GM20431 (cell line): Measurements from ENCODE around the gene PRKCH.

Source experiments
- in situ Hi-C: fragments of 300-500 bp; cut with MseI, MboI; formaldehyde crosslinking; loops from one replicate; pipeline ENCODE4 v1.15.0; 2020; ENCODE audit warnings: low sequenced_read_pairs; ENCODE audit not compliant: unreplicated experiment

The PRKCH gene

GRCh38 chr14:61586544-61587055 is 265.2 kb downstream of the PRKCH start:
- in situ Hi-C loops = no loop called here

GRCh38 chr14:61587081-61587713 is 265.8 kb downstream of the PRKCH start:
- in situ Hi-C loops = no loop called here

DNA sequence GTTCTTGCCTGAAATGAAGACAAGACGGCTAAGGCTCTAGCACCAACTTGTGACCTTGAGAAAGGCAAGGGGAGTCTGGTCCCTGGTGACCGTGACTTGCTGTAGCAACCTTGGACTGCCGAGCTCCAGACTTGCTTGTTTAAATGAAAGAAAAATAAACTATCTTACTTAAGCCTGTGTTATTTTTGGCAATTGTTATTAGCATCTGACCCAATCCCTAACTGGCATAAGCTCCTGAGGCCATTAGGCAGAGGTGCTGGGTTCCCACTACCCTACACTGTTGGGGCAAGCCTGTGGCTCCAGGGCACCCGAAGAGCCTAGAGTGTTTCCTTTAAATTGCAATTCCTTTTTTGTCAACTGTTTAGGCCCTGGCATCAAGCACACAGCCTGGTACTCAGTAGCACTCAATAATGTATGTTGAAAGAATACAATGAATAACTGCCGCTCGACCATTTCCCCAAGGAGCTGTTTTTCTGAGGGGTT is 267.1 kb downstream of the PRKCH start:
- in situ Hi-C loops = no loop called here

- in situ Hi-C loops = no loop called here
Observed at GRCh38 chr14:61589691-61590581, 268.6 kb downstream of the PRKCH start.

DNA sequence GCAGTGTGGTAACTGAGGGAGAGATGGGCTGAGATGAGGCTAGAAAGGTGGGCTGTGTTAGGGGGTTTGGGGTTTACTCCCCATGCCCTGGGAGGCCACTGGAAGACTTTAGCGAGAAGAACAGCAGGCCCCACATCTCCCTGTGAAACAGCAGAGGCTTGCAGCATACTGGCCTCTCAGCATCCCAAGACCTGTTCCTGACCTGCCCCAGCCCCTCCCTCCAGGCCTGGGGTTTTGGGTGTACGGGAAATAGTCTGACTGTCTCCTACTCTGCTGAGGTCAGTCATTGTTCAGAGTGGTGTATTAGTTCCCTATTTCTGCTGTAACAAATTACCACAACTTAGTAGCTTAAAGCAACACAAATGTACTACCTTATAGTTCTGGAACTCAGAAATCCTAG is 270.5 kb downstream of the PRKCH start:
- in situ Hi-C loops = no loop called here

DNA sequence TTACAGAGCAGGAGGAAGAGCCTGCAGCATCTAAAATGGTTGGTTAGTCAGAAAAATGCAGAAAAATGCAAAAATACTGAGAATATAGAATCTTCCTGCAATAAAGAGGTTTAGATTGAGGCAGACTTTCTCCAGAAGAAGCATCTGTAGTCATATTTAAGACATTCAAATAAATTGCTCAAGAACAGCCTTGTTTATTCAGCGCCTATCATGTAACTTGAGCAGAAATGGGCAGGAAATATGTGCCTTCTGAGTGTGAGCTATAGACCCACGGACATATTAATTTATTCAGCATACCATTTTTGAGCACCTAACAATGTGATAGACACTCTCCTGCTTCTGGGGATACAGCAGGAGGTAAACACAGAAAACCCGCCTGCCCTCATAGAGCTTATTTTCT is 272.0 kb downstream of the PRKCH start:
- in situ Hi-C loops = no loop called here

DNA sequence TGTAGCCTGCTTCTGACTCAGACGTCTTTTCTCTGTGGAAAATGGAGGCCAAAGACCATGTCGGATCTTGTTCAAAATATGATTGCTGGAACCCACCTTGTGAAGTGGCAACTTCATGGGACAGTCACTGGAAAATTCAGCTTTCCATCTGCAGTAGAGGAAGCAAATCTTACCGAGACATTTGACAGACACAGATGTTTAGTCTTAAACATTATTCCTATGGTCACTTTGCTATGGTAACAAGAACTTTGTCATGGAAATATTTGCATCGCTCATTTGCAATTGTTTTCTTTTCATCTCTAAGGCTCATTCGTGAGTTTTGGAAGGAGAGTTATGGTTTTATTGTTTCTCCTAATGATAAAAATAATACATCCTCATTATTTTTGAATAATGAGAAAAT is 275.6 kb downstream of the PRKCH start:
- in situ Hi-C loops = no loop called here

DNA sequence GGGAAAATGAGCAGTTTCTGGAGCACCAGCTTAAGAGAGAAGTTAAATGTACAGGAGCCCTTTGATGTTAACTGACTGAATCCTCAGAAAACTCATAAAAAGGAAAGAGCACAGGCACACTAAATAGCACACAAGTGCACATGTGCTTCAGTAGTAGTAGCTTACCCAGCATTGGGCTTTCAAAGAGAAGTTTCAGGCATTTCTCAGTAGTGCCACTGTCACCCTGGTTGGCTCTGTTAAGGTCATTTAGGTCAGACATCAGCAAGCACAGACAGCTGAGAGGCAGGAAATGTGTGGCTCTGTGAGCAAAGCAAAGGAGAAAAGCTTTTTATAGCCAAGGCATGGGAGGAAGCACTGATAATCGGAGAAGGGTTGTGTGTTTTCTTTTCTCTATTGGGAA is 277.6 kb downstream of the PRKCH start:
- in situ Hi-C loops = no loop called here

DNA sequence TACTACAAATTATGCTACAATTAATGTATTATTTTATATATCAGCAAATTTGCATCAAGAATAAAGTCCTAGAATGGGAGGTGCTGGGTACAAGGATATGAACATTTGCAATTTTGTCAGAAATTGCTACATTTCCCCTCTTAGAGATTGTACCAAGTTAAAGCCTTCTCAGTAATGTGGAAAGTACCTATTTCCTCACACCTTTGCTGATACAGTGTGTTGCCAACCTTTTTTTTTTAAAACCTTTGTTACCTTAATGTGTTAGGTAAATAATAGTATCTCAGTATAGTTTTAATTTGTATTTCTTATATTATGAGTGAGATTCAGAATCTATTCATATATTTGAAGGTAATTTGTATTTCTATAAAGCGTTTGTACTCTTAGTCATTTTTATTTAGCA is 278.6 kb downstream of the PRKCH start:
- in situ Hi-C loops = no loop called here
